Measurements from ENCODE around the gene ABTB2. TPM values are rescaled to one million over a fixed set of nuclear protein-coding genes. Genes with fewer than 3 reads are reported as not detected.

The ABTB2 gene
- total and polyA plus RNA-seq, 3 experiments from 2014 or later: 0.05 to 5.5 (median 5.4) TPM

DNA sequence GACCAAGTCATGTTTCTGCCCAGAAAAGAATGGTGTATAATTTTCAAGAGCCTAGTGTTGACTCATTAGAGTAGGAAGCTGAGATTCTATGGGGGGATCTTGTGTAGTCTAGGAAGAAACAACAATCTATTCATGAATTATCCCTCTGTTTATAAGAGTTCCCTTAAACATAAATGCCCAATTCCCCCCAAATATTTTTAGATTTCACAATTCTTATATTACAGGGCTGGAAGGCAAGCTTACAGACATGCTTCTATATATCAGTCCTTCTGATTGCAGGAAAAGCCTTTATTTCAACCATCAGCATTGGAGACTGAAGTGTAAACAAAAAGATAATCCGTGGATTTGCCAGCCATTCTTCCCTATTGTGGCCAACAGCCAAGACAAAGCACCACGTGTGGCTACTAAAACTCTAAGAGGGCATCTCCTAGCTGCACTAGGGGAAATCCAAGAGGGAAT, 181.0 kb downstream of the ABTB2 start:
- H3K27ac ChIP-seq (ENCODE audit: low read depth, low read length): no peak overlapping the region
- H3K4me3 ChIP-seq (ENCODE audit: low read length): no peak overlapping the region
- DNase-seq: no peak
- H3K27me3 ChIP-seq (ENCODE audit: insufficient read depth, low read length, poor library complexity, severe bottlenecking): no peaks in the 10 kb centered on the region
- no peak overlapping the region for H3K27ac Mint-ChIP-seq
- no peaks in the 10 kb centered on the region for H3K9me3 ChIP-seq (ENCODE audit: low read length)
- ChIA-PET CTCF (interaction anchor here (1.3 to 7.7 kb wide), 2 partner anchors 171 to 179 kb away, joined by 3 to 113 read pairs; partner anchors contain the start of gene ABTB2), POLR2A (no interaction called here)
- no peak overlapping the region for H3K4me3 Mint-ChIP-seq
- no peaks in the 10 kb centered on the region for H3K36me3 Mint-ChIP-seq
- H3K36me3 ChIP-seq (ENCODE audit: insufficient read depth, low read length): no peaks in the 10 kb centered on the region
- peaks cover 7 to 8% of the 10 kb centered on the region in 2 donors for H3K27me3 Mint-ChIP-seq
- H3K4me1 ChIP-seq (ENCODE audit: insufficient read depth, low read length): no peaks in the 10 kb centered on the region
- H3K4me1 Mint-ChIP-seq: peaks cover 0 to 12% (median 0%) of the 10 kb centered on the region in 3 donors
- H3K9me3 Mint-ChIP-seq: no peaks in the 10 kb centered on the region

DNA sequence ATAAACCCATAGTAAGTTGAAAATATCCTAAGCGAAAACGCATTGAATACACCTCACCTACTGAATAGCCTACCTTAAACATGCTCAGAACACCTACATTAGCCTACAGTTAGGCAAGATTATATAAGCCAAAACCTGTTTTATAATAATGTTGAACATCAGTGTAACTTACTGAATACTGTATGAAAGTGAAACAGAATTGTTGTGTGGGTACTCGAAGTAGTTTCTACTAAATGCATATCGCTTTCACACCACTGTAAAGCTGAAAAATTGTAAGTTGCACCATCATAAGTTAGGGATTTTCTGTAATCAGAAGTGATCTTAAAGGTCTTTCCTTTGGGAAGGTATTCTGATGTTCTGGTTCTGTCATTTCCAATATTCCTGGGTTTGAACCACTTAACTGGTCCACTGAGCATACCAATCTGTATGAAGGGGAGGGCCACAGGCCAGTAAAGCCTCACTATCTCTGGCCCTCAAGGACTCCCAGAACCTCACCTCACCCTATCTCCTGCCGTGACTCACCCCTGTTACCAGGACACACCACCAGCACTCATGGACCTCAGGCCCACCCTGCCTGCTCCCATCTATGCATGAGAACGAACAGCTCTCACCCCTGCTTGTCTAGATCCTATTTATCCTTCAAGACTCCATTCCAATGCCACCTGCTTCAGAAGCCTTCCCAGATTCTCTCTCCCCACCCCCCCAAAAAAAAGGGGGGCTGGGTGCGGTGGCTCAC, 182.4 kb downstream of the ABTB2 start:
- Mint-ChIP-seq H3K4me1 (peaks cover 0 to 12% (median 0%) of the 10 kb centered on the region in 3 donors), H3K4me3 (no peak overlapping the region), H3K9me3 (no peaks in the 10 kb centered on the region), H3K27ac (peak overlapping the region in 1 of 8 donors; percentile 6), H3K27me3 (peaks cover 7 to 8% of the 10 kb centered on the region in 2 donors), H3K36me3 (no peaks in the 10 kb centered on the region)
- CTCF ChIA-PET: interaction anchor here (1.0 to 7.7 kb wide), 14 partner anchors 10 to 198 kb away, joined by 3 to 113 read pairs (median 9); partner anchors contain the start of gene ABTB2
- Histone ChIP-seq H3K9me3 (ENCODE audit: low read length) (no peaks in the 10 kb centered on the region), H3K4me3 (ENCODE audit: low read length) (no peak overlapping the region), H3K27me3 (ENCODE audit: insufficient read depth, low read length, poor library complexity, severe bottlenecking) (no peaks in the 10 kb centered on the region), H3K4me1 (ENCODE audit: insufficient read depth, low read length) (no peaks in the 10 kb centered on the region), H3K27ac (ENCODE audit: low read depth, low read length) (no peak overlapping the region), H3K36me3 (ENCODE audit: insufficient read depth, low read length) (no peaks in the 10 kb centered on the region)
- POLR2A ChIA-PET: no interaction called here
- DNase-seq: no peak

DNA sequence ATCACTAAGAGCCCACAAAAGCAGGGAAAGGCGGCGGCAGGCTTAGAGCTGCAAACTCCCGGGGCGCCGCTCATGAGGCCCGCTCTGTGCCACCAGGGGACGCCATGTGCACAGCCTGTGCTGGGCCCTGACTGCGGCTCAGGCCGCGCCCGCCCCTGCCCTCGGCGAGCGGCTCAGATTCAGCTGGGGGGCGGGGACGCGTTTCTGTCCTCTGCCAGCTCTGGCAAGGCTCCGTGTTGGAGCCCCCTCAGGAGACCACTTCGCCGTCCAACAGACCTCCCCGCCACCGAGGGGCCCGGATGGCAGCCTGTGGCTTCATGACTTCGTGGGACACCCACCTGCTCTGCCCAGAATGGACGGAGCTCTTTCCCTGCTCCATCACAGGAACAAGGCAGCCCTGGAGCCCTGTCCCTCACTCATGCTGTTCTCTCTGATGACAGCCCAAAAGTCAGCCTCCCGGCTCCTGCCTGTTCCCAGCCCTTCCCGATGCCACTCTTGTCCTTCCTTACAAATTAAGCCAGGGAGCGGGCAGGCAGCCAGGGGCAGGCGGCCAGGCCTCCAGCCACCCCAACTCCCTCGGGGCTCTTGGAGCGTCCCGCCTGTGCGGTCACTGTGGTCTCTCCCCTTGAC, 183.3 kb downstream of the ABTB2 start:
- H3K36me3 ChIP-seq (ENCODE audit: insufficient read depth, low read length): no peaks in the 10 kb centered on the region
- H3K4me1 ChIP-seq (ENCODE audit: insufficient read depth, low read length): no peaks in the 10 kb centered on the region
- H3K27me3 ChIP-seq (ENCODE audit: insufficient read depth, low read length, poor library complexity, severe bottlenecking): no peaks in the 10 kb centered on the region
- ChIA-PET CTCF (interaction anchor here (0.6 to 7.7 kb wide), 46 partner anchors 9 to 1187 kb away, joined by 3 to 113 read pairs (median 4); partner anchors contain the start of gene ABTB2), POLR2A (interaction anchor here (1.1 kb wide), 1 partner anchor 183 kb away, joined by 8 read pairs; the partner anchor contains the start of gene ABTB2)
- H3K36me3 Mint-ChIP-seq: no peaks in the 10 kb centered on the region
- no peak overlapping the region for H3K4me3 ChIP-seq (ENCODE audit: low read length)
- H3K9me3 ChIP-seq (ENCODE audit: low read length): no peaks in the 10 kb centered on the region
- peaks cover 7 to 10% of the 10 kb centered on the region in 2 donors for H3K27me3 Mint-ChIP-seq
- peak; percentile 65 to 82 (median 67) for DNase-seq
- H3K27ac ChIP-seq (ENCODE audit: low read depth, low read length): no peak overlapping the region
- no peak overlapping the region for H3K27ac Mint-ChIP-seq
- peak overlapping the region in 5 of 7 donors; percentile 39 to 64 (median 51) for H3K4me3 Mint-ChIP-seq
- H3K4me1 Mint-ChIP-seq: peaks cover 0 to 12% (median 0%) of the 10 kb centered on the region in 3 donors
- no peaks in the 10 kb centered on the region for H3K9me3 Mint-ChIP-seq

DNA sequence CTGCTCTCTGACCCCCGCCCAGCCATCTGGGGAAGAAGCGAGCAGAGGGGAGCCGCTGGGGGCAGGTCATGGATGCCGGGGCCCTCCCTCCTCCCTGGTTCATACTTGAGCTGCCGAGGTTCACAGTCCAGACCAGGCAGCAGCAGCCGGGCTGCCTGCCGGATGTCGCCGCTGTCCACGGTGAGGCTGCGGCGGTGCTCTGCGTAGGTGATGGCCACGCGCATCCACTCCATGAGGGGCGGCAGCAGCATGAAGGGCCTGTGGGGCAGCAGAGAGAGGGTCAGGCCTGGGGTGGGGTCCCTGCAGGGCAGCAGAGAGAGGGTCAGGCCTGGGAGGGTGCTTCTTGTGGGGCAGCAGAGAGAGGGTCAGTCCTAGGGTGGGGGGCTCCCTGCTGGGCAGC, 184.8 kb downstream of the ABTB2 start:
- no peaks in the 10 kb centered on the region for H3K4me1 ChIP-seq (ENCODE audit: insufficient read depth, low read length)
- peaks cover 0 to 12% (median 0%) of the 10 kb centered on the region in 3 donors for H3K4me1 Mint-ChIP-seq
- peaks cover 7 to 9% of the 10 kb centered on the region in 2 donors for H3K27me3 Mint-ChIP-seq
- no peaks in the 10 kb centered on the region for H3K9me3 Mint-ChIP-seq
- no peaks in the 10 kb centered on the region for H3K9me3 ChIP-seq (ENCODE audit: low read length)
- CTCF ChIA-PET: interaction anchor here (2.2 to 7.7 kb wide), 3 partner anchors 13 to 183 kb away, joined by 11 to 113 read pairs (median 54); partner anchors contain the start of gene ABTB2
- no peak overlapping the region for H3K27ac Mint-ChIP-seq
- H3K27ac ChIP-seq (ENCODE audit: low read depth, low read length): no peak overlapping the region
- no peaks in the 10 kb centered on the region for H3K36me3 ChIP-seq (ENCODE audit: insufficient read depth, low read length)
- H3K27me3 ChIP-seq (ENCODE audit: insufficient read depth, low read length, poor library complexity, severe bottlenecking): no peaks in the 10 kb centered on the region
- H3K36me3 Mint-ChIP-seq: no peaks in the 10 kb centered on the region
- POLR2A ChIA-PET: no interaction called here
- no peak for DNase-seq
- H3K4me3 ChIP-seq (ENCODE audit: low read length): no peak overlapping the region
- H3K4me3 Mint-ChIP-seq: no peak overlapping the region

DNA sequence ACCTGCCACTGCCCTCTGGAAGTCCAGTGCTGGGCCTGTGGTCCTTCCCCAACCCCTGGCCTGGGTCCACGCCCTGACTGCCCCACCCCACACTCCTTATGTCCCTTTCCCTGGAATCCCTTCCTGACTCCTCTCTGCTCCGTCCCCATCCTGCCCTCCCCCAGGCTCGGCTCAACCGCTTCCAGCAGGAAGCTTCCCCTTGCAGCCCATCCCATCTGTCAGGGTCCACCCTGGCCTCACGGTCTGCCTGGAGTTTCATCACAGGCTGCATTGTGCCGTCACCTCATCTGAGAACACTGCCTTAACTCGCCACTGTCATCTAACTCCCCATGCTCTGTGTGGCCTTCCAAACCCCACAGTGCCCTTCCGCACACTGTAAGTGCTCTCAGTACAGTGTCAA, 188.1 kb downstream of the ABTB2 start:
- no peak for DNase-seq
- no peaks in the 10 kb centered on the region for H3K9me3 ChIP-seq (ENCODE audit: low read length)
- H3K27ac ChIP-seq (ENCODE audit: low read depth, low read length): no peak overlapping the region
- no peaks in the 10 kb centered on the region for H3K27me3 ChIP-seq (ENCODE audit: insufficient read depth, low read length, poor library complexity, severe bottlenecking)
- no peaks in the 10 kb centered on the region for H3K4me1 ChIP-seq (ENCODE audit: insufficient read depth, low read length)
- H3K36me3 ChIP-seq (ENCODE audit: insufficient read depth, low read length): no peaks in the 10 kb centered on the region
- Mint-ChIP-seq H3K4me3 (no peak overlapping the region), H3K9me3 (no peaks in the 10 kb centered on the region), H3K27ac (no peak overlapping the region), H3K36me3 (no peaks in the 10 kb centered on the region), H3K27me3 (peaks cover 7% of the 10 kb centered on the region in 2 donors), H3K4me1 (peaks cover 0 to 7% (median 0%) of the 10 kb centered on the region in 3 donors)
- H3K4me3 ChIP-seq (ENCODE audit: low read length): no peak overlapping the region
- ChIA-PET POLR2A (no interaction called here), CTCF (interaction anchor here (1.0 kb wide), 1 partner anchor 188 kb away, joined by 3 read pairs; the partner anchor contains the start of gene ABTB2)

DNA sequence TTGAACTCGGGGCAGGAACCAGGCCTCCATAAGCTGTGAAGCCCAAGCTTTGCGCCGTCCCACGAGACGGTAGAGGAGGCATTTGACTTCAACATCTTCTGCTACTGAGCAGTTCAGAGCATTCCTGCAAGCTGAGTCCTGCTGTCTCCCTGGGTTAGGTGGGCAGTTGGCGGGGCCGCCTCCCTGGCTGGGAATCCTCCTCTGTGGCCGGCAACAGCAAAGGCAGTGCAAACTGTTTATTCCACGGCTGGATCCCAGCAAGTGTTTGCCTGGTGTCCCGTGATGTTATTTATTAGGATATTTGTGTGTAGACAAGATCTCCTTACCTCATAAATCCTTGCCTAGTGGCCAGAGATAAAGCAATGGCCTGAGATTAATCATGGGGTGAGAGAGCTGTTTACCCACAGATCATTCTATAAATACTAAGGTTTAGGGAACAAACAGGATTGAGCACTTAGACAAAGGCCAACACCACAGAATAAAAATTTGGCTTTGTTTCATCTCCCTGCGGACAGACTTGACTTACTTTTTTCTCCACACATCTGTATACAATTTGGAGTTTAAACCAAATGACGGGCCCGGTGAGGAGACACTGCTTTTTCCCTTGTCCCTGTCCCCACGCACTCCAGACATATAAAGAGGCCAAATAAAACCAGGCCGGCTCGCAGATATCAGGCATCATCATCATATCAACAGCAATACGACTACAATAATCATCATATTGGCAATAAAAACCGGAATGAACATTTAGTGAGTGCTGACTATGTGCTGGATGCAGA, 189.0 kb downstream of the ABTB2 start:
- Histone ChIP-seq H3K9me3 (ENCODE audit: low read length) (no peaks in the 10 kb centered on the region), H3K36me3 (ENCODE audit: insufficient read depth, low read length) (no peaks in the 10 kb centered on the region), H3K4me1 (ENCODE audit: insufficient read depth, low read length) (no peaks in the 10 kb centered on the region), H3K27me3 (ENCODE audit: insufficient read depth, low read length, poor library complexity, severe bottlenecking) (no peaks in the 10 kb centered on the region), H3K27ac (ENCODE audit: low read depth, low read length) (no peak overlapping the region), H3K4me3 (ENCODE audit: low read length) (no peak overlapping the region)
- ChIA-PET CTCF (interaction anchor here (0.7 to 1.4 kb wide), 6 partner anchors 10 to 189 kb away, joined by 3 to 4 read pairs (median 3); partner anchors contain the start of gene ABTB2), POLR2A (no interaction called here)
- Mint-ChIP-seq H3K4me1 (peaks cover 0 to 3% (median 0%) of the 10 kb centered on the region in 3 donors), H3K4me3 (no peak overlapping the region), H3K36me3 (no peaks in the 10 kb centered on the region), H3K27ac (no peak overlapping the region), H3K9me3 (no peaks in the 10 kb centered on the region), H3K27me3 (peaks cover 7% of the 10 kb centered on the region in 2 donors)
- no peak for DNase-seq

DNA sequence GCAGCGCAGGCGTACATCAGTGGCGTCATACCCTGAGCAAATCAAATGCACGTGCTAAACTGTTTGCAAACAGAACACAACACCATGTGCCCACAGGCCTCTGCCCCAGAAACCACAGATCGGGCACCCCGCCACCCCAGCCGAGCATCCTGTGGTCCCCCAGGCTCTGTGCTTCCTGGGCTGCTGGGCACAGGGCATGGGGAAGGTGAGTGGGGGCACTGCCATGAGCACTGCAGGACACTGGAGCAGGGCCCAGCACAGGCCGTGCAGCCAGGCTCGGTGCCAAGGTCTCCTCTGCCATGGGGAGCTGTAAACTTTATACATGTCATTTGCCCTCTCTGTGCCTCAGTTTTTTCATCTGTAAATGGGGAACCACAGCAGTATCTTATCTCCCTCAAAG, 189.8 kb downstream of the ABTB2 start:
- H3K36me3 ChIP-seq (ENCODE audit: insufficient read depth, low read length): no peaks in the 10 kb centered on the region
- H3K27me3 ChIP-seq (ENCODE audit: insufficient read depth, low read length, poor library complexity, severe bottlenecking): no peaks in the 10 kb centered on the region
- DNase-seq: no peak
- no peaks in the 10 kb centered on the region for H3K9me3 ChIP-seq (ENCODE audit: low read length)
- H3K4me1 ChIP-seq (ENCODE audit: insufficient read depth, low read length): no peaks in the 10 kb centered on the region
- Mint-ChIP-seq H3K36me3 (no peaks in the 10 kb centered on the region), H3K9me3 (no peaks in the 10 kb centered on the region), H3K27me3 (peaks cover 6 to 7% of the 10 kb centered on the region in 2 donors), H3K4me3 (no peak overlapping the region), H3K4me1 (no peaks in the 10 kb centered on the region), H3K27ac (no peak overlapping the region)
- H3K27ac ChIP-seq (ENCODE audit: low read depth, low read length): no peak overlapping the region
- no peak overlapping the region for H3K4me3 ChIP-seq (ENCODE audit: low read length)
- ChIA-PET POLR2A (no interaction called here), CTCF (interaction anchor here (1.0 to 1.4 kb wide), 4 partner anchors 10 to 179 kb away, joined by 3 to 4 read pairs (median 3); no protein-coding TSS in a partner anchor)

Data from CD8-positive, alpha-beta memory T cell (primary cell).